H1 (cell line): ENCODE data around the gene PLS3. TPM values are rescaled to one million over a fixed set of nuclear protein-coding genes. Genes with fewer than 3 reads are reported as not detected.

ENCODE experiments used
- CTCF ChIA-PET: fragments of 300-600 bp; sonication (Branson Sonifier 250); formaldehyde crosslinking; loops from one replicate; lab custom pipeline; 2021; ENCODE audit not compliant: partially characterized antibody; lab: Charles Lee
- POLR2A ChIA-PET: fragments of 300-600 bp; sonication (Branson Sonifier 250); formaldehyde crosslinking; loops from one replicate; lab custom pipeline; 2021; ENCODE audit warnings: inconsistent platforms; ENCODE audit not compliant: partially characterized antibody; lab: Charles Lee
- DNase-seq, 2 experiments: peaks; one replicate each; pipeline versions ENCODE4 v3.0.0 to v3.0.0-alpha.2; 2010 to 2022; ENCODE audit warnings: low spot score in 2 of 2, low read depth in 1 of 2, mixed read lengths in 1 of 2
- FAIRE-seq: peaks from 2 replicates; lab custom pipeline; 2011; peaks lifted over from hg19 to GRCh38; lab: Jason Lieb, UNC
- H2AFZ ChIP-seq: 2 replicates; pipeline ENCODE4 v1.8.1; 2012; ENCODE audit warnings: low read length, inconsistent platforms
- H2AK5ac ChIP-seq: 2 replicates; pipeline ENCODE4 v1.6.1; 2013; ENCODE audit warnings: low read depth, low read length
- H2BK120ac ChIP-seq: replicated peaks from 2 replicates; pipeline ENCODE3; 2013; ENCODE audit warnings: low read depth, low read length, inconsistent platforms
- H2BK12ac ChIP-seq: 2 replicates; pipeline ENCODE4 v1.6.1; 2013; ENCODE audit warnings: low read depth, low read length
- H2BK15ac ChIP-seq: 2 replicates; pipeline ENCODE4 v1.6.1; 2013; ENCODE audit warnings: low read length
- H2BK20ac ChIP-seq: 2 replicates; pipeline ENCODE4 v1.6.1; 2013; ENCODE audit warnings: low read length
- H2BK5ac ChIP-seq: 2 replicates; pipeline ENCODE4 v1.6.1; 2013; ENCODE audit warnings: low read depth, low read length
- H3K14ac ChIP-seq: 2 replicates; pipeline ENCODE4 v1.6.1; 2013; ENCODE audit warnings: inconsistent platforms; ENCODE audit not compliant: insufficient read length
- H3K18ac ChIP-seq: 2 replicates; pipeline ENCODE4 v1.6.1; 2013; ENCODE audit warnings: low read length; ENCODE audit errors: extremely low read depth
- H3K23ac ChIP-seq: 2 replicates; pipeline ENCODE4 v1.6.1; 2013; ENCODE audit warnings: inconsistent platforms; ENCODE audit not compliant: insufficient read length
- H3K23me2 ChIP-seq: 2 replicates; pipeline ENCODE4 v1.6.1; 2013; ENCODE audit warnings: low read depth, low read length
- H3K27ac ChIP-seq: 2 replicates; pipeline ENCODE4 v1.6.1; 2011; ENCODE audit warnings: low read depth, low read length, inconsistent platforms
- H3K27me3 ChIP-seq, 4 experiments: replicated peaks in 1 of 4; 1 replicate in 1 of 4; 2 replicates in 3 of 4; pipeline versions ENCODE4 v1.6.1 to v1.8.1; 2011 to 2013; ENCODE audit warnings: low read length in 3 of 4, mild to moderate bottlenecking in 3 of 4, inconsistent platforms in 2 of 4, mixed read lengths in 2 of 4, moderate library complexity in 1 of 4; ENCODE audit not compliant: control insufficient read depth in 3 of 4, insufficient read depth in 3 of 4; ENCODE audit errors: extremely low read depth in 1 of 4
- H3K36me3 ChIP-seq, 4 experiments: 2 replicates each; pipeline versions ENCODE4 v1.6.1 to v1.8.1; 2011 to 2013; ENCODE audit warnings: mild to moderate bottlenecking in 4 of 4, low read length in 3 of 4, moderate library complexity in 2 of 4, control low read depth in 1 of 4, inconsistent platforms in 1 of 4; ENCODE audit not compliant: insufficient read depth in 4 of 4, control insufficient read depth in 2 of 4
- H3K4ac ChIP-seq: replicated peaks from 2 replicates; pipeline ENCODE3; 2013; ENCODE audit warnings: low read length, low read depth, mixed read lengths, inconsistent platforms; ENCODE audit not compliant: insufficient read length
- H3K4me1 ChIP-seq, 4 experiments: replicated peaks in 1 of 4; 1 replicate in 1 of 4; 2 replicates in 3 of 4; pipeline versions ENCODE4 v1.6.1 to v1.8.1; 2011 to 2013; ENCODE audit warnings: low read length in 3 of 4, inconsistent platforms in 2 of 4, mixed read lengths in 1 of 4; ENCODE audit not compliant: insufficient read depth in 4 of 4, control insufficient read depth in 3 of 4
- H3K4me2 ChIP-seq, 2 experiments: 2 replicates each; pipeline versions ENCODE4 v1.6.1 to v1.8.1; 2011 to 2013; ENCODE audit warnings: low read depth in 2 of 2, low read length in 2 of 2, control low read depth in 1 of 2, inconsistent platforms in 1 of 2, mild to moderate bottlenecking in 1 of 2; ENCODE audit not compliant: insufficient read depth in 1 of 2
- H3K4me3 ChIP-seq, 4 experiments: fragments of 200-600, 300-600 bp in 1 of 4; sonication (generic), shearing (Covaris generic), sonication (Bioruptor Twin) in 1 of 4; 2 replicates each; pipeline versions ENCODE4 v1.5.1 to v1.8.1; 2011 to 2016; ENCODE audit warnings: low read length in 4 of 4, low read depth in 3 of 4, control low read depth in 2 of 4, inconsistent platforms in 2 of 4, mild to moderate bottlenecking in 2 of 4, mixed read lengths in 1 of 4, moderate library complexity in 1 of 4; ENCODE audit not compliant: insufficient read depth in 2 of 4; ENCODE audit errors: extremely low read depth in 1 of 4
- H3K56ac ChIP-seq: replicated peaks from 2 replicates; pipeline ENCODE3; 2013; ENCODE audit warnings: low read depth, mild to moderate bottlenecking, mixed read lengths, low read length, inconsistent platforms; ENCODE audit not compliant: insufficient read length
- H3K79me1 ChIP-seq: 2 replicates; pipeline ENCODE4 v1.6.1; 2013; ENCODE audit warnings: low read depth, low read length, control low read depth
- H3K79me2 ChIP-seq, 2 experiments: 2 replicates each; pipeline versions ENCODE4 v1.6.1 to v1.8.1; 2012 to 2013; ENCODE audit warnings: low read length in 2 of 2, mild to moderate bottlenecking in 2 of 2, inconsistent platforms in 1 of 2; ENCODE audit not compliant: insufficient read depth in 2 of 2, control insufficient read depth in 1 of 2
- H3K9ac ChIP-seq, 4 experiments: replicated peaks in 1 of 4; 1 replicate in 1 of 4; 2 replicates in 3 of 4; pipeline versions ENCODE4 v1.6.1 to v1.8.1; 2011 to 2013; ENCODE audit warnings: low read depth in 3 of 4, low read length in 3 of 4, control low read depth in 2 of 4, mild to moderate bottlenecking in 2 of 4, moderate library complexity in 2 of 4, inconsistent platforms in 1 of 4; ENCODE audit errors: extremely low read depth in 1 of 4
- H3K9me3 ChIP-seq, 2 experiments: 2 replicates each; pipeline versions ENCODE4 v1.6.1 to v1.8.1; 2012 to 2013; ENCODE audit warnings: mild to moderate bottlenecking in 2 of 2, moderate library complexity in 2 of 2, control low read depth in 1 of 2, inconsistent platforms in 1 of 2, low read depth in 1 of 2, low read length in 1 of 2, mixed read lengths in 1 of 2; ENCODE audit not compliant: insufficient read depth in 2 of 2
- H4K20me1 ChIP-seq, 2 experiments: replicated peaks in 1 of 2; 2 replicates each; pipeline versions ENCODE3 to v1.8.1; 2011 to 2013; ENCODE audit warnings: inconsistent platforms in 2 of 2, low read length in 2 of 2, mild to moderate bottlenecking in 1 of 2; ENCODE audit not compliant: insufficient read depth in 2 of 2, control insufficient read depth in 1 of 2
- H4K5ac ChIP-seq: 2 replicates; pipeline ENCODE4 v1.6.1; 2013; ENCODE audit warnings: low read length, low read depth, mixed read lengths, inconsistent platforms; ENCODE audit not compliant: insufficient read length
- H4K8ac ChIP-seq: 2 replicates; pipeline ENCODE4 v1.8.0; 2013; ENCODE audit warnings: mild to moderate bottlenecking, moderate library complexity, low read length, inconsistent platforms; ENCODE audit not compliant: insufficient read depth; ENCODE audit errors: extremely low read depth
- H4K91ac ChIP-seq: replicated peaks from 2 replicates; pipeline ENCODE3; 2013; ENCODE audit warnings: low read length, mixed read lengths, inconsistent platforms; ENCODE audit not compliant: insufficient read length
- BACH1 ChIP-seq: IDR thresholded peaks from 2 replicates; pipeline ENCODE4 v1.6.1; 2012; ENCODE audit warnings: low read length, improper control_type of control experiment
- KDM1A ChIP-seq: fragments of 200-600, 300-600 bp; sonication (generic); IDR thresholded peaks from 2 replicates; pipeline ENCODE4 v1.7.1; 2016; ENCODE audit warnings: mild to moderate bottlenecking, low read length, borderline replicate concordance
- MAFK ChIP-seq: IDR thresholded peaks from 2 replicates; pipeline ENCODE4 v1.6.1; 2012; ENCODE audit warnings: low read depth, mild to moderate bottlenecking, improper control_type of control experiment, low read length
- SIN3A ChIP-seq, 2 experiments: IDR thresholded peaks in 1 of 2; conservative IDR thresholded peaks in 1 of 2; 2 replicates each; pipeline ENCODE4 v1.6.1; 2011 to 2012; ENCODE audit warnings: low read length in 2 of 2, improper control_type of control experiment in 1 of 2, low read depth in 1 of 2, mild to moderate bottlenecking in 1 of 2
- SP4 ChIP-seq: IDR thresholded peaks from 2 replicates; pipeline ENCODE4 v1.6.1; 2012; ENCODE audit warnings: low read length, inconsistent platforms
- TEAD4 ChIP-seq: IDR thresholded peaks from 2 replicates; pipeline ENCODE4 v1.6.1; 2012; ENCODE audit warnings: low read depth, low read length, inconsistent platforms, mixed read lengths
- WGBS, 2 experiments: shearing (Covaris generic) in 1 of 2; methylation state at CpG; one replicate each; pipeline versions ENCODE4 v1.1.6 to v1.1.7; 2013 to 2015; ENCODE audit warnings: low lambda C conversion rate in 2 of 2, mixed read lengths in 2 of 2, inconsistent platforms in 1 of 2, low coverage in 1 of 2, missing lambda C conversion rate in 1 of 2; ENCODE audit not compliant: insufficient replicate concordance in 2 of 2, insufficient coverage in 1 of 2, insufficient read length in 1 of 2; ENCODE audit errors: extremely low coverage in 1 of 2, missing lambda C conversion rate in 1 of 2; 5-methylcytosine and 5-hydroxymethylcytosine counted together
- polyA plus RNA-seq, 7 experiments: library from polyadenylated mRNA; depleted of rRNA in 3 of 7; stranded (reverse) in 5 of 7; unstranded in 2 of 7; fragments of >200 nt in 5 of 7; fragments of 200-250 nt in 2 of 7; gene quantifications; 1 replicate in 5 of 7; 2 replicates in 1 of 7; 4 replicates in 1 of 7; pipeline versions ENCODE4 v1.2.1 to v1.2.3, GENCODE V29; 2011 to 2013; ENCODE audit warnings: missing spikeins in 2 of 7, mixed read lengths in 2 of 7
- total RNA-seq: library from RNA; stranded (reverse); fragmentation: NEBNext Ultra II Directional; extraction: Animal tissue kit (Norgen Biotek cat#: 25700); gene quantifications from 2 replicates; pipeline ENCODE4 v1.2.1, GENCODE V29; 2021

Gene PLS3
- total and polyA plus RNA-seq, 2 of the 8 experiments (the other 6 are each of a cell fraction or from before 2014, with no cell fraction given): 107 to 185 TPM

- H3K4me1 ChIP-seq: peaks cover 0 to 13% (median 6%) of the 10 kb centered on the region in 4 experiments; a peak in 3 of 7 replicates
- peak overlapping the region; percentile 27; the same call in 1 of the 2 replicates for H3K27ac ChIP-seq
- no peak for FAIRE-seq
- 4% methylated on average over 3 of the region's 4 CpGs; no CpG with 5 or more reads in 1 of the 2 experiments for WGBS, 2 experiments
- no peak overlapping the region for H3K9ac ChIP-seq
- H2BK20ac ChIP-seq: no peak overlapping the region
- H3K79me2 ChIP-seq: no peaks in the 10 kb centered on the region
- no peak overlapping the region for H3K4me3 ChIP-seq
- no peak overlapping the region for H3K18ac ChIP-seq
- no peak overlapping the region for H3K14ac ChIP-seq
- no peak overlapping the region; a peak in 1 of 4 replicates for H3K4me2 ChIP-seq
- H4K8ac ChIP-seq: no peak overlapping the region
- H2BK120ac ChIP-seq: no peak overlapping the region
- no peaks in the 10 kb centered on the region for H4K20me1 ChIP-seq
- no peak overlapping the region for H2AFZ ChIP-seq
- no peak overlapping the region for H4K91ac ChIP-seq
- H2BK15ac ChIP-seq: no peak overlapping the region
- H3K23me2 ChIP-seq: no peaks in the 10 kb centered on the region
- POLR2A ChIA-PET: no interaction called here
- no peaks in the 10 kb centered on the region for H3K9me3 ChIP-seq
- TF ChIP-seq KDM1A (no peak), BACH1 (peak; percentile 26; the same call in 1 of the 2 replicates), TEAD4 (no peak), SP4 (no peak), SIN3A (conservative IDR thresholded peaks at IDR 0.05 in 1 of 2, IDR thresholded peaks at IDR 0.05 in 1 of 2; ENCODE audit: low read depth in 1 of 2, low read length in 2 of 2) (no peak), MAFK (peak; percentile 62)
- TF ChIP-seq, all 59 proteins: peak for 2
- Histone ChIP-seq H3K23ac (no peak overlapping the region), H3K27me3 (no peaks in the 10 kb centered on the region), H4K5ac (no peak overlapping the region), H2BK12ac (no peak overlapping the region), H2AK5ac (no peak overlapping the region), H3K79me1 (no peaks in the 10 kb centered on the region), H2BK5ac (peak overlapping the region; percentile 96; the same call in 1 of the 2 replicates), H3K36me3 (no peaks in the 10 kb centered on the region), H3K56ac (no peak overlapping the region), H3K4ac (no peak overlapping the region)
- CTCF ChIA-PET: no interaction called here
- DNase-seq: no peak
Observed at GRCh38 chrX:115687595-115687994, 126.6 kb downstream of the PLS3 start.
